Stimulated activated naive CD4-positive, alpha-beta T cell (primary cell): ENCODE measurements around the gene KLF12.

ENCODE experiments used
- DNase-seq, 6 experiments: peaks; one replicate each; lab custom pipeline; 2025; lab: John Stamatoyannopoulos, UW

The KLF12 gene

DNA sequence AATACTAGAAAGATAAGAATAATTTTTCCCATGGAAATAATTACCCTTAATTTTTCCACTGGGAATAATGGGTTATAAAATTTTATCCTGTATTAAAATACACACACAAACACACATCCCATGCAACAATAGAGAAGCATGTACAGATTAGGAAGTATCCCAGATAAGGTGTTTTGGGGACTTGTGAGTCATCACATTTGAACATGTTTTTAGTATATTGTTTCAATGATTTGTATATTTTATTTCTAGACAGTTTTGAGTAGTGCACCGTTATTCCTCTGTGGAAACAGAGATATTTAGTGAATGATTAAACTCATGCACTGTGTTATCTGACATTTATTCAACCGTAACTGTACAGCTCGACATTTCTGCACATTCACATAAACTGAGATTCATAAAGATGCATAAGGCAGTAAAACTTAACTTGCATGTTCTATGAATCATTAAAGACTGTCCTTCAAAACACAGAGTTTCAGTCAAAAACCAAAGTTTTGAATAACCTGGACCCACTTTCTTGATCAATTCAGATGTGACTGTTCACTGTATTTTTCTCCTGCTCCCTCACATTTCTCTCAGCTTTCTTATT lies 30.1 kb downstream of the KLF12 start:
- no peak for DNase-seq

DNA sequence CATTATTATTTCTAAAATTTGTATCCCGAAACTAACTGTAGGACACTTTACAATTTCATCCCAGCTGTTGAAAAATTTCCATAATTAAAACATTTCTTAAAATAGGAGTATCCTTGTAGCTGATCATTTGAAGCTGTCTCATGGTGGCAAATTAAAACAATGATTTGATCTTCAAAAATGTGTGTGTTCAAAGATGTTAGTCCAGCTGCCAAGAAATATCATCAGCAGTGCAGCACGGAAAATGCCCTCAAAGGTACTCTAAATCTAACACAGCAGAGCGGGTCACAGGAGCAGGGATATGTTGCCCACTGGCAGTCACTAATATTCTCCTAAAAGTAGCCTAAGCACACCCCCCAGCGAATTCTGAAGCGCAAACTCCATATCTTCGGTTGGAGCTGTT lies 31.0 kb downstream of the KLF12 start:
- DNase-seq, result no peak

DNA sequence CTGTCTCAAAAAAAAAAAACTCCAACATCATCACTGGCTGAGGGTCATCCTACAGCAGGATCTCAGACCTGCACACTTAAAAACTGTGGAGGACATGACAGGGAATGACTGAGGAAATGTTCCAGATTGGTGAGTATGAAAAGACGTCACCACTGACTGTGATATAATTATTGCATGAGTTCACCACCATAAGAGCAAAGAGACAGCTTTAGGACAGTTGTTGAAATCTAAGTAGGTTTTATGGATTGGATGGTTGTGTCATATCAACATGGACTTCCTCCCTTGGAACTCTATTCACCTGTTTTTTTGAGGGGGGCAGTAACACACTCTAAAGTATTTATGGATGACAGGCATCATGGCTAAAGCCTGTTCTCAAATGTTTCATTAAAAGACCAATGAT lies 31.5 kb downstream of the KLF12 start:
- no peak for DNase-seq

DNA sequence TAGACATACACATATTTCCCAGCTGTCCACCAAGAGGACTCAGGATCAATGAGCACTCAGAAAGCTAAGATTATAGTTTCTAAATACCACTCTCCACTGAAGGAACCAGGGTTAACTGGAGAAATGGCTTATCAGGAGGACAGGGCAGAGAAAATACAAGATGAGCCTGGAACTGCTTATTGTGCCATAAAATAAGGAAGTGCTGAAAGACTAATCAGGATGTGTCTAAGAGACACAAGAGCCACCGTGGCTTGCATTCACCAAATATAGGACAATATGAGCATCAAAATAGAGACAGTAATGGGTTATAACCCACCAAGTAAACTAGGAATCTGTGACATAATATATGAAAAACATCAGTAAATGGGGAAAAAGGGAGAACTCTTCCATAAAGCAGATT lies 32.8 kb downstream of the KLF12 start:
- no peak for DNase-seq

DNA sequence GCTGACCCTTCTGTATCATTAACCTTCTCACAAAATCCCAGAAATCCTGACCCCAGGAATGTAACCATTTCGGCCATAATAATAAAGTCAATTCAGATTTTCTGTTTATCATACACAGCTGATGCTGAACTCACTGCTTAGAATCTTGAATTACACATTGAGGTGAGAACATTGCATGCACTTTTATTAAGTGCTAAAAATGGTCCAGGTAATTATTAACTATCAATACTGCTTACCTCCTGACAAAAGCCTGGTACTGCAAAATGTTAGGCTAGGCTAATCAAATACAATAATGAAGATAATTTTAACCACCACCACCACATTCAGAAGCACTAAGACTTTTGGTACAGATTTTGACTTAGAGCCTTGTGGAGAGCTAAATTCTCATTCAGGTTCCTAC lies 36.1 kb downstream of the KLF12 start:
- no peak for DNase-seq

DNA sequence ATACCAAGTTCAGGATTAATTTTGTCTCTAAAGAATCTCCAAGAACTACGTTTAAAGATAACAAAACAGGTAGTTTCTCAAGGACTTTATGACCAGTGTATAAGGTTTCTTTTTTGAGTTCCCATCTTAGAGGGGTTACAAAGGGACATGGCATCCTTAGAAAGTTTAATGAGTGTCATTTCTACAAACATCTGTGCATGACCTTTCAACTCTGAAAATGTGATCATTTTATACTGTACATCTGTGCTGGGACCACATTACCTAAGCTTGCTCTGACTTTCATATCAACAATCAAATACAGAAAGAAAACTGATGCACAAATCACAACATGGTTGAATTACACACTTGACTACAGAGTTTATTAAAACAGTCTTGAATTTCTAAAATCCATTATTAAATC lies 37.1 kb downstream of the KLF12 start:
- no peak for DNase-seq

DNA sequence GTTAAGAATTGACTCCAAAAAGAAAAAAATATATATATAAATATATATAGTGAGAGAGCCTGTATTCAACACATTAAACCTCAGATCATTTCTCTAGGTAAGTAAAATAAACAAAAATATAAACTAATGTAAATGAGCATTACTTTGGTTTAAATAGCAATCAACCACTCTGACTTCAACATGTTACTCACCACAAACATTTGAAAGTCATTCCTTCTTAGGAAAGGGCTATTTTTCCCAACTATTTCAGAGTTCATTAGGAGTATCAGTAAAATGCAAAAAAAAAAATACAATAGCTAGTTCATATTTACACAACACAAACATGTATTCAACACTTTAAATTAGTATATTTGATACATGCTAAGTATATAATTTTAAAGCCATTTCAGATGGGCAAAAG lies 40.5 kb downstream of the KLF12 start:
- no peak for DNase-seq

DNA sequence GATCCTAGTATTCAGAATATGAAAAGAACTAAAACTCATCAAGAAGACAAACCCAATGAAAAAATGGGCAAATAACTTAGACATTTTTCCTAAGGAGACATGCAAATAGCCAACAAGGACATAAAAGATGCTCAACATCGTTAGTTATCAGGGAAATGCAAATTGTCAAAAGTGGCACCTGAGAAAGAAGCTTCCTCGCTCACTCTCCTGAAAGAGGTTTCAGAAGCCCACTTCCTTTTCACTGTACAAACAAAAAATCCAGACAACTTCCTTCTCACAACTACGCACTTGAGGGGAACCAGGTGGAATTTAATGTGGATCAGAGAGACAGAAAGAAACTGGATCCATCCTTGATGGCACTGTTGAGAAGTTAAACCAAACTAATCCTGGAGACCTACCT lies 41.5 kb downstream of the KLF12 start:
- no peak for DNase-seq

DNA sequence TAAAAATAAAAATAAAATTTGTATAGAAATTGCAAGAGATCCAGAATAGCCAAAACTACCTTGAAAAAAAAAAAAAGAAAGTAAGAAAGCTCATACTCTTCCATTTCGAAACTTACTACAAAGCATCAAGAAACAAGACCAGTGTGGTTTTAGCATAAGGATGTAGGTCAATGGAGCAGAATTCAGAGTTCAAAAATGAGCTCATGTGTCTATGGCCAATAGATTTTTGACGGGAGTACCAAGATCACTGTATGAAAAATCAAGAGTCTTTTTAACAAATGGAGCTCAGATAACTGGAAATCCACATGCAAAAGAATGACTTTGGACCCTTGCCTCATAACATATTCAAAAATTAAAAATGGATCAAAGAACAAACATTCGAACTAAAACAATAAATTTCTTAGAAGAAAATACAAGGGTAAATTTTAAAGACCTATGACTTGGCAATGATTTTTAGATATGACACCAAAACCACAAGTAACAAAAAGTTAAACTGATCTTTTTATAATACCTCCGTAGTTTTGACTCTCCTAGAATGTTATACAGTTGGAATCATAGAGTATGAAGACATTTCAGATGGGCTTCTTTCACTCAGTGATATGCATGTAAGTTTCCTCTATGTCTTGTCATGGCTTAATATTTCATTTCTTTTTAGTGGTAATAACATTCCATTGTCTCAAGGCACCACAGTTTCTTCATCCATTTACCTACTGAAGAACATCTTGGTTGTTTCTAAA lies 43.2 kb downstream of the KLF12 start:
- DNase-seq, result no peak

DNA sequence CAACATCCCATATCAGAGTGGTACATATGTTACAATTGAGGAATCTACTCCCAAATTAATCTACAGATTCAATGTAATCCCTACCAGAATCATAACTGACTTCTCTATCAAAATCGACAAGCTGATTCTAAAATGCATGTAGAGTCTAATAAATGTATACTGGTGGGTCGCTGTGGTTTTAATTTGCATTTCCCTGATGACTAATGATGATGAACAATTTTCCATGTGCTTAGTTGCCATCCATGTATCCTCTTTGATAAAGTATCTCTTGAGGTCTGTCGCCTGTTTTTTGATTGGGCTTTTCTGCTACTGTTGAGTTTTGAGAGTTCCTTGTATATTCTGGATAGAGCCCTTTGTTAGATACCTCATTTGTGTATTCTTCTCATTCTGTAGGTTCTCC lies 43.8 kb downstream of the KLF12 start:
- no peak for DNase-seq

DNA sequence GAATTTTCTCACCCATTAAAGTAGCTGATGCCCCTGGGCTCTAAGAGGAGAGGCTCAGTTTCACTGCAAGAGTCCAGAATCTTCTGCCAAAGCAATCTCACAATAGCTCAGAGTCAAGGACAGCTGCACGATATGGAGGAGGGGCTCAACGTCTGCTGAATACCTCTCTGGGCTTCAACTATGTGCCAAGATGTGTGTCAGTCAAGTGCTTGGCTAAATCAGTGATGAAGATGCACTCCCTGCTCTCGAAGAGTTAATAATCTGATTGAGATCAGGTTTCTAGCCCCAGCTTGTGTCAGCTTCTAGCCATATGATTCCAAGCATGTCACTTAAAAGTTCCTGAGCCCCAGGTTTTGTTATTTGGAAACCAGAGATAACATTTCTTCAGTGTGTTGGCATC lies 46.8 kb downstream of the KLF12 start:
- no peak for DNase-seq
